Sciatic nerve (tissue), 2 donors: Measurements from ENCODE around the gene GNAZ. TPM values are rescaled to one million over a fixed set of nuclear protein-coding genes. Genes with fewer than 3 reads are reported as not detected.
"Not testable (repeated sequence)": the region's sequence is repeated elsewhere in the genome, so short reads cannot be mapped to it uniquely, and the experiment has no call there.

Source experiments
- ATAC-seq: fragments of 200-7000 bp; cut with Tn5 transposase; one replicate; pipeline ENCODE4 v1.9.1; 2020; ENCODE audit warnings: mild to moderate bottlenecking, moderate library complexity
- DNase-seq: peaks from one replicate; pipeline ENCODE4 v3.0.0-alpha.2; 2020; ENCODE audit warnings: low spot score
- intact Hi-C: fragments of 100-400 bp; cut with DNase I; formaldehyde crosslinking; loops from one replicate; pipeline ENCODE4 v1.14.2; 2022
- total RNA-seq: library from RNA; stranded (reverse); fragmentation: NEBNext Ultra II Directional; extraction: Animal tissue kit (Norgen Biotek cat#: 25700); gene quantifications from one replicate; pipeline ENCODE4 v1.2.1, GENCODE V29; 2021
- donor health status: DM: no; HTN: no; CAD: no.
- donor health status: DM: no; HTN: no; CAD: no.

GNAZ gene
- total RNA-seq, 1 donor from 2014 or later: 22.8 TPM

- intact Hi-C loops: no loop called here
- no peak for DNase-seq
- ATAC-seq: no peak
Measured at GRCh38 chr22:23122992-23123803, 52.9 kb downstream of the GNAZ start.

DNA sequence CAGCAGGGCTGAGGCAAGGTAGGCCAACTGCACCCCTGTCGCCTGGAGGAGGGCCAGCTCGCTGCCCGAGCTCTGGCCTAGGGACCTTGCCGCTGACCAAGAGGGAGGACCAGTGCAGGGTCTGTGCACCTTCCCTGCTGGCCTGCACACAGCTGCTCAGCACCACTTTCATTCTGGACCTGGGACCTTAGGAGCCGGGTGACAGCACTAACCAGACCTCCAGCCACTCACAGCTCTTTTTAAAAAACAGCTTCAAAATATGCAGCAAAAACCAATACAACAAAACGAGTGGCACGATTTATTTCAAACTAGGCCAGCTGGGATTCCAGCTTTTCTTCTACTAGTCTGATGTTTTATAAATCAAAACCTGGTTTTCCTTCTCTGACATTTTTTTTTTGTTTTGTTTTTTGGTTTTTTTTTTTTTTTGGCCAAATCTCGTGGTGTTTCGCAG, 53.5 kb downstream of the GNAZ start:
- ATAC-seq (no peak), DNase-seq (no peak)
- intact Hi-C loops: no loop called here

DNA sequence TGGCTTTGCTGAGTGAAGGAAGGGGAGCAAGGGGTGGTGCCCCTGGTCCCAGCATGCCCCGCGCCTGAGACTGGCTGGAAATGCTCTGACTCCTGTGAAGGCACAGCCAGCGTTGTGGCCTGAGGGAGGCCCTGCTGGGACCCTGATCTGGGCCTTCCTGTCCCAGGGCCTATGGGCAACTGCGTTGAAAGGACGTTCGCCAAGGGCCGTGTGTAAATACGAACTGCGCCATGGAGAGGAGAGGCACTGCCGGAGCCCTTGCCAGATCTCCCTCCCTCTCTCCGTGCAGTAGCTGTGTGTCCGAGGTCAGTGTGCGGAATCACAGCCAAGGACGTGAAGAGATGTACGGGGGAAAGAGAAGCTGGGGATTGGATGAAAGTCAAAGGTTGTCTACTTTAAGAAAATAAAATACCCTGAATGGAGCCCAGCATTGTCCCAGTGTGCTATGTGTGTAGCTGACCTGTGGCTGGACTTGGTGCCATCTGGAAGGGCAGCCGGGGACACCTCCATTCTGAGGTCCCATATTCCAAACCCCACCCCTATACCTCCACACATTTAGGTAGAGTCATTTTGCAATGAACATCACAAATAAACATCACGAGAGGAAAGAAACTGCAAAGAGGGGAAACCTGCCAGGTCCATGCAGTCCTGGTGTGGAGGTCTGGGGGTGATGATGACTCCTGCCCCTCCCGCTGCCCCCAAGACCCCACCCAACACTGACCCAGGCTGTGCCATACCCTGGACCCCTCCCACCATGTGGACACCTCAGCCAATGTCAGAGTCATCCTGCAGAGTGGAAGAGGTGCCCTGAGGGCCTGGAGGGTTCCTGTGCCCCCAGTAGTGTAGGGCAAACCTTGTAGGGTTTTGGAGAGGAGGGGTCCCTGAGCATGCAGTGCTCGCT, 54.5 kb downstream of the GNAZ start:
- DNase-seq (no peak), ATAC-seq (peak; percentile 48)
- intact Hi-C loops: loop anchor here (5.0 kb wide), 1 partner anchor 168 kb away; no protein-coding TSS in a partner anchor

- ATAC-seq (no peak), DNase-seq (no peak)
- intact Hi-C loops: loop anchor here (5.0 kb wide), 1 partner anchor 168 kb away; no protein-coding TSS in a partner anchor
Measured at GRCh38 chr22:23125512-23126103, 55.3 kb downstream of the GNAZ start.

GRCh38 chr22:23126165-23127054, 56.1 kb downstream of the GNAZ start:
- intact Hi-C loops: loop anchor here (5.0 kb wide), 1 partner anchor 169 kb away; no protein-coding TSS in a partner anchor
- DNase-seq (no peak), ATAC-seq (no peak)

GRCh38 chr22:23127055-23127756, 56.9 kb downstream of the GNAZ start:
- intact Hi-C loops: loop anchor here (5.0 kb wide), 1 partner anchor 170 kb away; no protein-coding TSS in a partner anchor
- ATAC-seq: no peak
- no peak for DNase-seq

DNA sequence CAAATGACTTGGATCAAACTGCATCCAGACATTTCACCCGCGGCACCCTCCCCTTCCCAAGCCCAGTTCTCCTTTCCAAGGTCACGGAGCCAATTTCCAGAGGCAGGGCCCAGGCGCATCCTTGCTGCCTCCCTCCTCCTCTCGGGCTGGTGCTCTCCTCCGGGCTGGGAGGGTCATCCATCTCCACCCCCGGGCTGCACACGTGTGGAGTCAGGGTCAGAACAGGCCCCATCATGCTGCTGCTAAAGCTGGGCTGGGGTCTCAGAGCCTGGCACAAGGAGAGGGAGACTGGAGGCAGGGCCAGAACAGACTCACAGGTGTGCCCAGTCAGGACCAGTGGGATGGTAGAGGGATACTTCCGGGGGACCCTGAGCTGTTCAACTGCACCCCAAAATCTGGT, 57.5 kb downstream of the GNAZ start:
- peak; percentile 7 for ATAC-seq
- intact Hi-C loops: loop anchor here (5.0 kb wide), 1 partner anchor 170 kb away; no protein-coding TSS in a partner anchor

DNA sequence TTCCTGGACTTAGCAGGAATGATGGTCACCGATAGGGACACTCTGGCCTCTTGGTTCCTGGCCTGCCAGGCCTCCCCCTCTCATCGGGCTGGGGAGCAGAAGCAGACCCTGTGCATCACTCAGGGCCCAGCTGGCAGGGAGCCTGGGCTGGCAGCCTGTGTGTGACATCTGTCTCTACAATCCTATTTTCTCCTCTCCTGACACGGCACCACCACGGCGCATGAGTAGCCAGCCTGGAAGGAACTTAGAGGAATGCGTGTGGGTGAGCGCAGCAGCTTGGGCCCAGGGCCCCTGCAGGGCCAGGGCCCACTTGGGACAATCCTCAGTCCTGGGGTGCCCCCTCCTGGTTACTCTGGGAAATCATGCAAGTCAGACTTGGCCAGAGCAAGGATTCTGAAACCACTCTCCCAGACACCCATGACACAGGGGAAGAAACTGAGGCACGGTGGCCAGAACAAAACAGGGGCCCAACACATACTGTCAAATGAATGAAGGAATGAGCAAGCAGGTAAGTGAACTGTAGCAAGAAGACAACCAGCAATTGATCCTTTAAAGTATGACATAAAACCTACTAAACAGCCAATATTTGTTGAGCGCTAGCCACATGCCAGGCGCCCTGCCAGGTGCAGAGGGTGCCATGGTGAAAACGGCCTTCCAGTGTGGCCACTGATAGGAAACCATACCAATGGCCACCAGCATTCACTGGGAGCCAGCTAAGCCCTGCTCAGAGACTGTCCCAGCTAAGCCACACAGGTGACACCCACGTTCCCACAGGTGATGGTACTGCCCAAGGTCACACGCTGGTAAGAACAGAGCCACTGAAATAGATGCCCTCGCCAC, 58.2 kb downstream of the GNAZ start:
- DNase-seq (peak; percentile 91), ATAC-seq (peak; percentile 93)
- intact Hi-C loops: loop anchor here (5.0 kb wide), 1 partner anchor 171 kb away; no protein-coding TSS in a partner anchor

More for the DNA sequence above, 57.5 kb downstream of the GNAZ start:
- no peak for DNase-seq

- ATAC-seq: no peak
- intact Hi-C loops: loop anchor here (5.0 kb wide), 1 partner anchor 172 kb away; no protein-coding TSS in a partner anchor
- no peak for DNase-seq
Measured at GRCh38 chr22:23129149-23129548, 58.8 kb downstream of the GNAZ start.

GRCh38 chr22:23130697-23131096, 60.4 kb downstream of the GNAZ start:
- intact Hi-C loops: no loop called here
- ATAC-seq (no peak), DNase-seq (no peak)

- intact Hi-C loops: no loop called here
- ATAC-seq: no peak
Measured at GRCh38 chr22:23131931-23132330, 61.6 kb downstream of the GNAZ start.

GRCh38 chr22:23132376-23133091, 62.2 kb downstream of the GNAZ start:
- no peak for DNase-seq
- ATAC-seq: no peak
- intact Hi-C loops: no loop called here

More at GRCh38 chr22:23131931-23132330, 61.6 kb downstream of the GNAZ start:
- DNase-seq: no peak

GRCh38 chr22:23133922-23134321, 63.6 kb downstream of the GNAZ start:
- no peak for ATAC-seq
- intact Hi-C loops: no loop called here
- no peak for DNase-seq

GRCh38 chr22:23136991-23137390, 66.7 kb downstream of the GNAZ start:
- intact Hi-C loops, ATAC-seq, DNase-seq: not testable (repeated sequence)

GRCh38 chr22:23137468-23137867, 67.1 kb downstream of the GNAZ start:
- DNase-seq (no peak), ATAC-seq (no peak)
- intact Hi-C loops: no loop called here
